ENCODE results near the gene C14orf93. TPM values are rescaled to one million over a fixed set of nuclear protein-coding genes. Genes with fewer than 3 reads are reported as not detected.

Gene C14orf93
- polyA plus RNA-seq, 1 experiment = 8.4 TPM

DNA sequence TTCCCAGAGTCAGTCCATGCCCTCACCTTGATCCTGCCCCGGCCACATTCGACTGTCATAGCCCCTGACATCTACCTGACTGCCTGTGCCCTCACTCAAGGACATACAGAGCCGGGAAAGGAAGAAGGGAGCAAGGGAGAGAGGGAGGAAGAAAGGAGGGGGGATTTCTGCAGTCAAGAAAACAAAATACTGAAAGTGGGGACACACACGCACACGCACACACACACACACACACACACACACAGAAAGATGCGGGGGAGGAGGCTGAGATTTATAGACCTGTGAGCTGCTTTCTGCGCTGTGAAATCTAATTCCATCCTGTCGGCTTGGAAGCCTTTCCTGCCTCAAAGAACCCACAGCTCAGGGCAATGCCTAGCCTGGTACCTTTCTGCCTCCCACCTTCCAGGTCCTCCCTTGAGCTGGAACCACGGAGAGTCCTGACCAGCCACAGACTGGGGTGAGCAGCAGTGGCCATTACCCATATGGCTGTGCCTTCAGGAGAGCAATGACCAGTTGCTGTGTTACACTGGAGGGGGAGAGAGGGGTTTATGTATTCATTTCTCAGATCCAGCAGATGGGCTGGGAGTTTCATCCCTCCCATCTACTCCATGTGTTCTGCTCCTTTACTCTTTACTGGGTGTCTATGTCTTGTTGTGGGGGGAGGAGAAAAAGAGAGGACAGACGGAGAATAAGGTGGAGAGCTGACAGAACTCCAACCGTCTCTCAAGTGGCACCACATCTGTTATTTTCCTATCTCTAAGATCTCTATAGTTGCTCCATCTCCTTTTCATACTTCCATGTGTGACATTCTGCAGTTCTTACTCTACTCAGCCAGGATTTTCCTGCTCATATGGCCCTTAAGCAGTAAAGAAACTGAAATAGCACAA, 12.9 kb downstream of the C14orf93 start:
- H3K4me3 ChIP-seq (ENCODE audit: low read depth, low read length) = no peak overlapping the region
- no peak overlapping the region for H3K27ac ChIP-seq (ENCODE audit: low read depth, low read length)
- no peak for TF ChIP-seq CTCF (IDR thresholded peaks at IDR 0.05; ENCODE audit: low read depth, low read length)
- no peaks in the 10 kb centered on the region for H3K9me3 ChIP-seq (ENCODE audit: control insufficient read depth, insufficient read depth, low read length)
- ChIA-PET POLR2A (interaction anchor here (1.1 kb wide), 1 partner anchor 10 kb away, joined by 4 read pairs; no protein-coding TSS in a partner anchor), CTCF (interaction anchor here (1.0 to 5.2 kb wide), 9 partner anchors 10 to 440 kb away, joined by 6 to 128 read pairs (median 23); partner anchors contain the start of gene AJUBA)
- DNase-seq (ENCODE audit: low read depth, low spot score) = no peak
- H3K27me3 ChIP-seq (ENCODE audit: control insufficient read depth, insufficient read depth, low read length) = no peaks in the 10 kb centered on the region

- Histone ChIP-seq H3K4me3 (ENCODE audit: low read depth, low read length) (no peak overlapping the region), H3K27me3 (ENCODE audit: control insufficient read depth, insufficient read depth, low read length) (no peaks in the 10 kb centered on the region), H3K9me3 (ENCODE audit: control insufficient read depth, insufficient read depth, low read length) (no peaks in the 10 kb centered on the region), H3K27ac (ENCODE audit: low read depth, low read length) (no peak overlapping the region)
- ChIA-PET CTCF (interaction anchor here (0.7 to 5.2 kb wide), 20 partner anchors 9 to 439 kb away, joined by 3 to 128 read pairs (median 14); partner anchors contain the start of genes ACIN1, AJUBA, CDH24 and PSMB5), POLR2A (interaction anchor here (1.1 to 1.9 kb wide), 3 partner anchors 11 to 62 kb away, joined by 3 to 11 read pairs (median 4); partner anchors contain the start of gene CDH24)
- DNase-seq (ENCODE audit: low read depth, low spot score) = no peak
- TF ChIP-seq CTCF (IDR thresholded peaks at IDR 0.05; ENCODE audit: low read depth, low read length) = no peak
These were observed 13.9 kb downstream of the C14orf93 start for GRCh38 chr14:22995889-22996625.

GRCh38 chr14:22994762-22995275, 15.1 kb downstream of the C14orf93 start:
- CTCF ChIA-PET = interaction anchor here (0.7 to 5.2 kb wide), 35 partner anchors 8 to 438 kb away, joined by 3 to 128 read pairs (median 6); partner anchors contain the start of genes ACIN1, AJUBA, CDH24 and HAUS4
- DNase-seq (ENCODE audit: low read depth, low spot score) = no peak
- no peaks in the 10 kb centered on the region for H3K27me3 ChIP-seq (ENCODE audit: control insufficient read depth, insufficient read depth, low read length)
- H3K9me3 ChIP-seq (ENCODE audit: control insufficient read depth, insufficient read depth, low read length) = no peaks in the 10 kb centered on the region
- H3K4me3 ChIP-seq (ENCODE audit: low read depth, low read length) = no peak overlapping the region
- POLR2A ChIA-PET = interaction anchor here (1.1 to 1.9 kb wide), 4 partner anchors 10 to 63 kb away, joined by 3 to 11 read pairs (median 8); partner anchors contain the start of genes AJUBA and CDH24
- no peak overlapping the region for H3K27ac ChIP-seq (ENCODE audit: low read depth, low read length)
- peak; percentile 78 for TF ChIP-seq CTCF (IDR thresholded peaks at IDR 0.05; ENCODE audit: low read depth, low read length)

DNA sequence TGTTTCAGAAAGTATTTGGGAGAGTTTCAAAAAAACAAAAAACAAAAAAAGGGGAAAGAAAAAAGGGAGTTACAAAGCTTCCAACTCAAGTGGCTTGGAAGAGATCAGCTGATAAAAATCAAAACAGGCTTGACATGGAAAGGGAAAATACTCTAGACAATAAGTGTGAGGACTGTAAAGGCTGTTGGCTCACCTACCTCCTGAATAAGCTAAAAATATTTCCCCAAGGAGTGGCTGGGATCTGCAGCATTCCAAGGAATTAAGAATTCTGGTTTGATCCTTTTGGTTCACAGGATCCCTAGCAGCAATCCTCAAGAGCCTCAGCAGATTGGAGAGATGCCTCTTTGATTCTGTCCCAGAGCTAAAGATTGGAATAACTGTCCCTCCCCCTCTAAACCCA, 16.4 kb downstream of the C14orf93 start:
- POLR2A ChIA-PET = no interaction called here
- no peaks in the 10 kb centered on the region for H3K27me3 ChIP-seq (ENCODE audit: control insufficient read depth, insufficient read depth, low read length)
- TF ChIP-seq CTCF (IDR thresholded peaks at IDR 0.05; ENCODE audit: low read depth, low read length) = no peak
- H3K9me3 ChIP-seq (ENCODE audit: control insufficient read depth, insufficient read depth, low read length) = no peaks in the 10 kb centered on the region
- CTCF ChIA-PET = interaction anchor here (1.2 to 4.8 kb wide), 11 partner anchors 10 to 437 kb away, joined by 3 to 69 read pairs (median 9); partner anchors contain the start of gene CDH24
- DNase-seq (ENCODE audit: low read depth, low spot score) = no peak
- H3K4me3 ChIP-seq (ENCODE audit: low read depth, low read length) = no peak overlapping the region
- H3K27ac ChIP-seq (ENCODE audit: low read depth, low read length) = no peak overlapping the region
